ENCODE data around the gene SCGN.

The SCGN gene

GRCh38 chr6:25731721-25732120, 79.7 kb downstream of the SCGN start:
- TF ChIP-seq REST (IDR thresholded peaks at IDR 0.05; ENCODE audit: insufficient read depth in 1 of 2, low read depth in 2 of 2, low read length in 2 of 2) (no peak), TAF1 (IDR thresholded peaks at IDR 0.05; ENCODE audit: borderline replicate concordance, insufficient read depth, low read length) (no peak), POLR2AphosphoS5 (IDR thresholded peaks at IDR 0.05; ENCODE audit: low read depth, low read length) (no peak), SIN3A (IDR thresholded peaks at IDR 0.05; ENCODE audit: borderline replicate concordance, insufficient read depth, low read length) (no peak), FOXP2 (optimal IDR thresholded peaks at IDR 0.05; ENCODE audit: borderline replicate concordance, extremely low read depth, extremely low read length, insufficient read depth) (no peak)

GRCh38 chr6:25732468-25733198, 80.6 kb downstream of the SCGN start:
- TF ChIP-seq SIN3A (IDR thresholded peaks at IDR 0.05; ENCODE audit: borderline replicate concordance, insufficient read depth, low read length): no peak
- no peak for TF ChIP-seq REST (IDR thresholded peaks at IDR 0.05; ENCODE audit: insufficient read depth in 1 of 2, low read depth in 2 of 2, low read length in 2 of 2)
- no peak for TF ChIP-seq TAF1 (IDR thresholded peaks at IDR 0.05; ENCODE audit: borderline replicate concordance, insufficient read depth, low read length)
- TF ChIP-seq FOXP2 (optimal IDR thresholded peaks at IDR 0.05; ENCODE audit: borderline replicate concordance, extremely low read depth, extremely low read length, insufficient read depth): no peak

GRCh38 chr6:25735261-25735660, 83.2 kb downstream of the SCGN start:
- TF ChIP-seq SIN3A (IDR thresholded peaks at IDR 0.05; ENCODE audit: borderline replicate concordance, insufficient read depth, low read length): no peak
- TF ChIP-seq REST (IDR thresholded peaks at IDR 0.05; ENCODE audit: insufficient read depth in 1 of 2, low read depth in 2 of 2, low read length in 2 of 2): no peak
- TF ChIP-seq POLR2AphosphoS5 (IDR thresholded peaks at IDR 0.05; ENCODE audit: low read depth, low read length): no peak
- TF ChIP-seq TAF1 (IDR thresholded peaks at IDR 0.05; ENCODE audit: borderline replicate concordance, insufficient read depth, low read length): no peak
- no peak for TF ChIP-seq FOXP2 (optimal IDR thresholded peaks at IDR 0.05; ENCODE audit: borderline replicate concordance, extremely low read depth, extremely low read length, insufficient read depth)

- TF ChIP-seq POLR2AphosphoS5 (IDR thresholded peaks at IDR 0.05; ENCODE audit: low read depth, low read length): no peak
- TF ChIP-seq FOXP2 (optimal IDR thresholded peaks at IDR 0.05; ENCODE audit: borderline replicate concordance, extremely low read depth, extremely low read length, insufficient read depth): no peak
- no peak for TF ChIP-seq REST (IDR thresholded peaks at IDR 0.05; ENCODE audit: insufficient read depth in 1 of 2, low read depth in 2 of 2, low read length in 2 of 2)
- no peak for TF ChIP-seq SIN3A (IDR thresholded peaks at IDR 0.05; ENCODE audit: borderline replicate concordance, insufficient read depth, low read length)
- no peak for TF ChIP-seq TAF1 (IDR thresholded peaks at IDR 0.05; ENCODE audit: borderline replicate concordance, insufficient read depth, low read length)
Measured at GRCh38 chr6:25743868-25744267, 91.9 kb downstream of the SCGN start.

All from PFSK-1 (cell line).